HG03442 (cell line): ENCODE measurements around the gene CDC42.

Experiments
- ATAC-seq: cut with Tn5 transposase; IDR thresholded peaks from one replicate; pipeline ENCODE4 v1.9.1; 2021; ENCODE audit warnings: mild to moderate bottlenecking, moderate library complexity; ENCODE audit not compliant: unreplicated experiment

The CDC42 gene

GRCh38 chr1:22104865-22105437 lies 52.4 kb downstream of the CDC42 start:
- ATAC-seq = no peak

DNA sequence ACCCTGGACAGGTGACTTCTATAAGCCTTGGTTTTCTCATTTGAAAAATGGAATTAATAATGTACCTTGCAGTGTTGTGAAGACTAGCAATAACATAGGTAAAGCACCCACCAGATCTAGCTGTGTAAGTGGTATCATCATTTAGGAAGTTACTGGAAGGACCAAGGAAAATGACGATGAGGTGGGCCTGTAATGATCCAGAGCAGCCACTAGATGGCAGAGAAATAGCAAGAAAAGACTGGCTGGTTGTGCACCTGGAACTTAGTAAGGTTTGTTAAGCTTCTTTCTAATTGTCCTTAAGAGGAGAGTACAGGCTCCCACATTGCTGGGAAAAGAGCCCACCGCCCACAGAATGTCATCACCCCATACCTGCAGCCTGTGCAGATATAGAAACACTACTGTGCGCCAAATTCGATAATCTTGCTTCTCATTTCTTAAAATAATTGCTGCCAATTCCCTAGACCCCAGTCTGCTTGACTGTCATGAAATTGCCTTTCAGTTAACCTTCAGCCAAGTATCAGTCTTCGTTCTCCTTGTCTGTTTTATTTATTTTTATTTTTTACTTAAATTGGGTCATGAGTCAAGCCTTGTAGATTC lies 53.2 kb downstream of the CDC42 start:
- ATAC-seq = no peak

DNA sequence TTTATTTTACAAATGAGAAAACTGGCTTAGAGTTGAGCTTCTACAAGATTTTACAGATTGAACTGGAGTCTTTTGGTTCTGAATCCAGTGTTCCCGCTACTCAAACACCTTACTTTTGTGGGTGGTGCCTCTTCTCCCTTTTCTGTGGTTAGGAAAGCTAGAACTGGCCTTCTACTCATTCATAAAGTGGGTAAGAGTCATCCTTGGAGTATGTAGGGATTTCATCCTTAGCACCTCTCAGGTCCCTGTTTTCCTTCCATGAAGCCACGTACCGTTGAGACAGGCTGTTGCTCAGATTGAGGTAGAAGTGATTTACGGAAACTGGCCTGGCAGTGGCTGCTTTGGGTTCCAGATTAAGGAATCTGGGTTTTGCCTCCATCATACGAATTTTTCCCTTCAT lies 54.6 kb downstream of the CDC42 start:
- no peak for ATAC-seq

DNA sequence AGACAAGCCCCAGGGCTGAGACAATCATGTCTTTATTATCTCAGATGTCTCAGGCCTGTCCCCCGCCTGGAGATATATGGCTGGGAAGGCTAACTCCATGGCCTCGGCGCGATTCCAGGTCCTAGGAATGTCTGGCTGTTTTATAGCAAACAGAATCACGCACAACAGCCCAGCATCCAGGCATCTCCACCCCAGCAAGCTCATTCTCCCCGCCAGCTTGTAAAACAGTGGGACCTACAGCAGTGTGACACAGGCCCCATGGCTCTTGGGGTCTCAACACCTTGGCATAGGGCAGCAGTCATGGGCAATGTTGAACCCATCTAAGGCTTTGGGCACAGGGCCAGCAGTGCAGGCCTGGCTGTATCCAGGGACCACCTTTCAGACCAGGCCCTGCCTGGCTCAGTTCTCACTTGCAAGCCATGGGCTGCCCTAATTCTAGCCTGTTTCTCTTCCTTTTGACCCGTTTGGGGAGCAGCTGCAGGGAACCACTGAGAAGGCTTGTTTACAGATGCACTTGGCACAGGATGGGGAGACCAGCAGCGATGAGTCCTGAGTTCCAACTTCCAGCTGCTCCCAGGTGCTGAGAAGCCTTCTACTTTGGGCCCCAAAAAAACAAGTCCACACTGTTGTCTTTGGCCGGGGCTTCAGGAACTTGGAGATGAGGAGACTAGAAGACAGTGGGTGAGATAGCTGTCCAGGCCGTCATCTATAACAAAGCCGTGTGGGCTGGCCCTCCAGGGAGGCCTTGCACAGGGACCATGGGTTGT lies 56.0 kb downstream of the CDC42 start:
- no peak for ATAC-seq

GRCh38 chr1:22110016-22110415 lies 57.5 kb downstream of the CDC42 start:
- no peak for ATAC-seq

GRCh38 chr1:22111115-22111514 lies 58.6 kb downstream of the CDC42 start:
- ATAC-seq = no peak

DNA sequence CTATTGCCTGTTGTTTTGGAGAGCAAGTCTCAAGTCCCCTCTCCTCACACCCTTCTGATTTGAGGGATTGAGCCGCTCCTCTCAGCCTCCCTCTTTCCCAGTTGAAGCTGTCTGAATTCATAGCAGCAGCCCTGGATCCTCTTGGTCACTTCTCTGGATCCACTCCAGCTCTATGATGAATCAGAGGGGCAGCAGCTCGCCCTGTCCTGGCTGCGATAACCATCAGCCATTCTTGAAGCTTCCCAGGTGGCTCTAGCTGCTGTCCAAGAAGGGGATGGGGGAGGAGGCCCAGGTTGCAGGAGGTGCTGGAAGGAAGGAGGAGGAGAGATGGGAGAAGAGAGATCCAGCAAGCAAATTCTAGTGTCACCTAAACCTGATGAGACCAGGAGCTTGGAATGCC lies 59.1 kb downstream of the CDC42 start:
- no peak for ATAC-seq

GRCh38 chr1:22112554-22112953 lies 60.0 kb downstream of the CDC42 start:
- ATAC-seq = no peak

DNA sequence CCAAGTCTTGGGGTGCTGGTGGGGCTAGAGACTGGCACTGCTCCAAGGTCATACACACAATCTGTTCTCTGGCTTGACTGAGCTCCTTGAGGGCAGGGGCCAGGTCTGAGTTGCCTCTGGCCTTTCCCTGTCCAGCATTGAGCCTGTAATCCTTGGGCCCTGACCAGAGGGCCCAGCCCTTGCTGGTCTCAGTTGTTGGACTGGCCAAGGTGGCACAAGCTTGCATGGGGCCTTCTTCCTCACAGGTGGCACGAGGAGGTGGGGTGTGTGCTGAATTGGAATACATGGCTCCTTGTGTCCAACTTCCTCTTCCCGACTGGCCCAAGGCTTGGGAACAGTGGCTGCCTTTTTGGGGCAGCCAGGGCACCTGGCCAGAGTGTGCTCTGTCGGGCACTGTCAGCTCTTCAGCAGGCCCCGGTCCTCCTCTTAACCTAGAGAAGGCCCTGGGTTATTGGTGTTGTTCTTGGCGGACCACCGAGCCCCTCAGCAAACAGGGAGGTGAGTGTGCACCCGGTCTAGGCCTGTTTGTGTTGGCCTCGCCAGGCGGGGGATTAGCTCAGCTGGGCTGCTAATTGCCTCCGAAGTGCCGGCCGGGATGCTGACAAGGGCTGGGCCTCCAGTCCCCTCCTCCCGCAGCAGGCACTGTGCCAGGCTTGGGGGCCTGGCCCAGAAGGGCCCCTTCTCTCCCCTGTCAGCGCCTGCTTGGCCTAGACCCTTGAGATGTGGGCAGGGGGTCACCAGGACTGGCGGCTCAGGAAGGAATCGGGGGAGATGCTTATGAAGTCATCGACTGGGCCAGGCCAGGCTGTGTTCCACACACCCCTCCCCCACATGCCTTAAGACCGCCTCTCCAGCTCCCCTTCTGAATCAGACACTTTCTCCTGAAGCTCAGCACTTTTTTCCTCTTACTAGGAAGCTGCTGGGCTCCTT lies 61.8 kb downstream of the CDC42 start:
- no peak for ATAC-seq

GRCh38 chr1:22115286-22115685 lies 62.8 kb downstream of the CDC42 start:
- no peak for ATAC-seq

DNA sequence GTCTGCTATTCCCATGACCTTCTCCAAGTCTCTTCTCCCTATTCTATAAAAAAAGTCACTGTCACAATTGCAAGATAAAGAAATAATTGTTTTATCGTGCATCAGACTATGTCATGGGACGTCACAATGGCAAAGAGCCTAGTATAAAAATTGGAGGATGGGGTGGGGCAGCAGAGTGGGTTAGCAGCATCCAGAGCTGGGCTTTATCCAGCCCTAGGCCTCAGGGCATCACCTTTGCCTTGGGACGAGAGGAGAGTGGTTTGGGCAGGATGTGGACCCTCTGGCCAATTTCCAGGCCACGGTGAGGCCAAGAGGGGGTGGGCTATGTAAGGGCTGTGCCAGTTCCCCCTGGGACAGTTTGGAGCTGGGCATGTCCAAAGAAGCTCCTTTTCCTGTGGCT lies 64.7 kb downstream of the CDC42 start:
- no peak for ATAC-seq

- ATAC-seq = no peak
Measured at GRCh38 chr1:22117851-22118250, 65.3 kb downstream of the CDC42 start.

- ATAC-seq = no peak
Measured at GRCh38 chr1:22118291-22118992, 65.9 kb downstream of the CDC42 start.

GRCh38 chr1:22119626-22120468 lies 67.3 kb downstream of the CDC42 start:
- ATAC-seq = no peak

DNA sequence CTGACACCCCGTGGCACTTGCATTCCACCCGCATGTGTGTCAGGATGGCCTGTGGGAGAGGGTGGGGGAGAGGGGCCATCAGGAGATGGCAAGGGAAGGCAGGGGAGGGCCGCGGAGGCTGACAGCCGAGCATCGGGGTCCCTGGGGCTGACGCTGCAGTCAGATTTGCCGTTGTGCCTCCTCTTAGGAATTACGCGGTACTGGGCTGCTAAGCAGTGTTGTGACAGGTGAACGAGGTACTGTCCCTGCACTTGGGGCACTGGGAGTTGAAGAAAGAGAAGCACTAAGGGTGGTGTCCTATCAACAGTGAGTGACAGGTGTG lies 67.9 kb downstream of the CDC42 start:
- no peak for ATAC-seq

DNA sequence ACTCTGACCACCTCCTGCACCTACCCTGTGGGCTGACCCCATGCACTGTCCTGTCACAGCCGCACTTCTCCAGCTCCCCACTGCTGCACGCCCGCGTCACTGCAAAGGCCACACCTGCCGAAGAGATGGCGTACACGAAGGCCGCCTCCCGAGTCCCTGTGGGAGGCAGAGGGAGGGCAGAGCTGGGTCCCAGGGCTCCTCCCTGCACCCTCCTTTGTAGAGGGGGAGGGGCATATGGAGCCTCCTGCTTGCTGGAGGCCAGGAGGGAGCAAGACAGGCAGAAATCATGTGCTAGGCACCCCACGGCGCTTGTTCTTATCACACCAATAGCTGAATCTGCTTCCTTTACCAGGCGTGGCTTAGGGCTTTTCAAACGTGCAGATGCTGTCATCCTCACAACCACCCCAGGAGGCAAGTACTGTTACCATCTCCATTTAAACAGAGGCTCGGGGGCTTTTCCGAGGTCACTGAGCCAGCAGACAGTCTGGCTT lies 69.0 kb downstream of the CDC42 start:
- ATAC-seq = no peak

GRCh38 chr1:22122273-22123070 lies 70.0 kb downstream of the CDC42 start:
- ATAC-seq = no peak

GRCh38 chr1:22123071-22123390 lies 70.5 kb downstream of the CDC42 start:
- no peak for ATAC-seq

GRCh38 chr1:22123901-22124404 lies 71.4 kb downstream of the CDC42 start:
- ATAC-seq = no peak
